Airway epithelial cell (primary cell): ENCODE results near the gene DEFB118. TPM values are rescaled to one million over a fixed set of nuclear protein-coding genes. Genes with fewer than 3 reads are reported as not detected.

Experiments
- total RNA-seq: library from RNA; depleted of rRNA; stranded (reverse); fragments of >200 nt; gene quantifications from 2 replicates; pipeline ENCODE4 v1.2.3, GENCODE V29; 2015

The DEFB118 gene
- not detected in 2 replicates for total RNA-seq

DNA sequence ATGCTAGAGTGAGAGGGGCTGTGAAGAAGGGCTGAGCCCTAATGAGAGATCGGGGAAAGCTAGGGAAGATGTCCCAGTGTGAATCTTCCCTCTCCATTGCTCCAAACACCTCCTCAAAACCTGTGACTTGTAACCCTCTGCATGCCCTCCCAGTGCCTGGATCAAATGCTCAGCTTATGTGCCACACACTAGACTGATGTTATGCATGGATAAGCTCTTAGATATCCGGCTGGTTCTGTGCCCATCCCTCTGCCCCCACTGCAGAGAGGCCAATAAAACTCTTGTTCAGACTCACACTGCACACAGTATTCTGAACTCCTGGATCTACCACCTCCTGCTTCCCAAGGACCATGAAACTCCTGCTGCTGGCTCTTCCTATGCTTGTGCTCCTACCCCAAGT lies at the start of gene DEFB118:
DEFB118 (plus strand) TSS at position 301 of the 400 bp plus-strand sequence; CDS start at position 351, 50 bp downstream.

GRCh38 chr20:31390490-31390889 lies 22.1 kb downstream of the DEFB118 start, which contains the start of gene DEFB119:
Gene DEFB119, minus strand, starts transcription at chr20:31390590. Its CDS starts 107 bp downstream, at chr20:31390483.

GRCh38 chr20:31406115-31406514 lies 37.7 kb downstream of the DEFB118 start, which contains the start of gene DEFB121:
Gene DEFB121, minus strand, starts transcription at chr20:31406215. Its CDS starts 63 bp downstream, at chr20:31406152.

Other genes with a start within 250 kb of the DEFB118 start
- gene DEFB115, start 110.9 kb upstream of the DEFB118 start, total RNA-seq = not detected in 2 replicates
- gene DEFB116, start 60.0 kb upstream of the DEFB118 start, total RNA-seq = not detected in 2 replicates
- gene DEFB119, start 22.0 kb downstream of the DEFB118 start, total RNA-seq = not detected in 2 replicates
- gene DEFB121, start 37.6 kb downstream of the DEFB118 start, total RNA-seq = not detected in 2 replicates
- not detected in 2 replicates for gene DEFB123, start 72.0 kb downstream of the DEFB118 start, total RNA-seq
- gene DEFB124, start 106.5 kb downstream of the DEFB118 start, total RNA-seq = not detected in 2 replicates
- not detected in 2 replicates for gene REM1, start 106.7 kb downstream of the DEFB118 start, total RNA-seq
- gene HM13, start 145.8 kb downstream of the DEFB118 start, total RNA-seq = 55.3 and 92.6 TPM in 2 replicates
- gene ID1, start 236.7 kb downstream of the DEFB118 start, total RNA-seq = 651 and 673 TPM in 2 replicates